GM23338 (cell line): ENCODE data around the gene DAPL1. TPM values are rescaled to one million over a fixed set of nuclear protein-coding genes. Genes with fewer than 3 reads are reported as not detected.

Experiments
- ATAC-seq: fragments of 200-7000 bp; cut with Tn5 transposase; 3 replicates; pipeline ENCODE4 v1.9.1; 2020
- DNase-seq: peaks from one replicate; pipeline ENCODE4 v3.0.0-alpha.2; 2015; ENCODE audit warnings: low spot score
- H2AFZ ChIP-seq: fragments of 200-600 bp; sonication (generic); 2 replicates; pipeline ENCODE4 v1.8.0; 2016; ENCODE audit warnings: antibody characterized with exemption, mild to moderate bottlenecking, moderate library complexity
- H3F3A ChIP-seq: fragments of 200-600 bp; sonication (generic); replicated peaks from 2 replicates; pipeline ENCODE4 v1.8.0; 2017; ENCODE audit warnings: antibody characterized with exemption, mixed run types, low read depth
- H3K27ac ChIP-seq: fragments of 200-600 bp; sonication (generic); 2 replicates; pipeline ENCODE4 v1.6.1; 2016; ENCODE audit warnings: low read depth
- H3K27me3 ChIP-seq: fragments of 200-600 bp; sonication (generic); 2 replicates; pipeline ENCODE4 v1.8.0; 2016; ENCODE audit warnings: mild to moderate bottlenecking, mixed run types, moderate library complexity; ENCODE audit not compliant: insufficient read depth
- H3K36me3 ChIP-seq: fragments of 200-600 bp; sonication (generic); 2 replicates; pipeline ENCODE4 v1.8.0; 2016; ENCODE audit warnings: mild to moderate bottlenecking; ENCODE audit not compliant: insufficient read depth
- H3K4me1 ChIP-seq: fragments of 200-600 bp; sonication (generic); 2 replicates; pipeline ENCODE4 v1.8.0; 2016; ENCODE audit warnings: mild to moderate bottlenecking, moderate library complexity; ENCODE audit not compliant: insufficient read depth
- H3K4me2 ChIP-seq: fragments of 200-600 bp; sonication (generic); 2 replicates; pipeline ENCODE4 v1.7.1; 2017; ENCODE audit warnings: mixed run types
- H3K4me3 ChIP-seq: fragments of 200-600 bp; sonication (generic); 2 replicates; pipeline ENCODE4 v1.6.1; 2016; ENCODE audit warnings: mixed run types
- H3K79me2 ChIP-seq: fragments of 200-600 bp; sonication (generic); replicated peaks from 2 replicates; pipeline ENCODE4 v1.8.0; 2017; ENCODE audit warnings: mild to moderate bottlenecking; ENCODE audit not compliant: insufficient read depth
- H3K9me2 ChIP-seq: fragments of 200-600 bp; sonication (generic); 2 replicates; pipeline ENCODE4 v1.8.0; 2017; ENCODE audit not compliant: insufficient read depth
- H4K20me1 ChIP-seq: fragments of 200-600 bp; sonication (generic); replicated peaks from 2 replicates; pipeline ENCODE4 v1.8.0; 2017; ENCODE audit warnings: mild to moderate bottlenecking; ENCODE audit not compliant: insufficient read depth
- H3K27ac Mint-ChIP-seq: 2 replicates; pipeline ENCODE4 v1.8.0; 2020; ENCODE audit warnings: inconsistent platforms, mild to moderate bottlenecking, moderate library complexity, mixed read lengths
- H3K27me3 Mint-ChIP-seq: 3 replicates; pipeline ENCODE4 v1.8.0; 2022; ENCODE audit warnings: low read depth, mild to moderate bottlenecking, moderate library complexity, mixed read lengths, inconsistent platforms; ENCODE audit not compliant: insufficient read depth, poor library complexity
- H3K36me3 Mint-ChIP-seq: 3 replicates; pipeline ENCODE4 v1.8.0; 2021; ENCODE audit warnings: low read depth, mild to moderate bottlenecking, inconsistent platforms, moderate library complexity, mixed read lengths
- H3K4me1 Mint-ChIP-seq: 3 replicates; pipeline ENCODE4 v1.8.0; 2020; ENCODE audit warnings: mild to moderate bottlenecking, inconsistent platforms, mixed read lengths
- H3K4me3 Mint-ChIP-seq: 3 replicates; pipeline ENCODE4 v1.8.0; 2021; ENCODE audit warnings: moderate library complexity, mild to moderate bottlenecking, inconsistent platforms, mixed read lengths
- H3K9me3 Mint-ChIP-seq: 3 replicates; pipeline ENCODE4 v1.8.0; 2020; ENCODE audit warnings: moderate library complexity, mild to moderate bottlenecking, inconsistent platforms, mixed read lengths
- CREB1 ChIP-seq: fragments of 250-450 bp; sonication (Bioruptor Pico); IDR thresholded peaks from 2 replicates; pipeline ENCODE4 v1.5.0; 2020; ENCODE audit warnings: low read depth, mild to moderate bottlenecking, moderate library complexity
- EZH2 ChIP-seq: fragments of 200-600 bp; sonication (generic); IDR thresholded peaks from one replicate; pipeline ENCODE4 v1.8.0; 2017; ENCODE audit warnings: antibody characterized with exemption, mild to moderate bottlenecking, low read depth; ENCODE audit not compliant: unreplicated experiment
- EZH2phosphoT487 ChIP-seq: fragments of 200-600 bp; sonication (generic); IDR thresholded peaks from one replicate; pipeline ENCODE4 v1.8.1; 2018; ENCODE audit warnings: antibody characterized with exemption; ENCODE audit not compliant: unreplicated experiment
- JUNB ChIP-seq: IDR thresholded peaks from one replicate; pipeline ENCODE4 v1.6.1; 2016; ENCODE audit warnings: antibody characterized with exemption; ENCODE audit not compliant: unreplicated experiment
- NANOG ChIP-seq: IDR thresholded peaks from 2 replicates; pipeline ENCODE4 v1.6.1; 2016; ENCODE audit warnings: antibody characterized with exemption, borderline replicate concordance
- POLR2AphosphoS5 ChIP-seq: IDR thresholded peaks from 2 replicates; pipeline ENCODE4 v1.6.1; 2016; ENCODE audit warnings: antibody characterized with exemption, low read depth
- STAT1 ChIP-seq: IDR thresholded peaks from one replicate; pipeline ENCODE4 v1.6.1; 2016; ENCODE audit warnings: antibody characterized with exemption; ENCODE audit not compliant: unreplicated experiment
- ZNF114 ChIP-seq: fragments of 250-450 bp; sonication (Bioruptor Pico); IDR thresholded peaks from 2 replicates; pipeline ENCODE4 v1.5.0; 2020; ENCODE audit warnings: mild to moderate bottlenecking, moderate library complexity
- ZNF331 ChIP-seq: fragments of 250-450 bp; sonication (Bioruptor Pico); IDR thresholded peaks from 2 replicates; pipeline ENCODE4 v1.5.0; 2020; ENCODE audit warnings: low read depth, mild to moderate bottlenecking, moderate library complexity
- polyA plus RNA-seq: library from polyadenylated mRNA; unstranded; fragments of >200 nt; fragmentation: Nextera tagmentation; extraction: Ambion mirVana; gene quantifications from 2 replicates; pipeline ENCODE4 v1.2.1, GENCODE V29; 2016
- total RNA-seq: library from RNA; depleted of rRNA; stranded (reverse); fragments of >200 nt; shearing (Covaris generic); gene quantifications from 2 replicates; pipeline ENCODE4 v1.2.3, GENCODE V29; 2014
- TF ChIP-seq, protein P1 (sequence below): IDR thresholded peaks from one replicate; pipeline ENCODE4 v1.6.1; 2018; ENCODE audit warnings: antibody characterized with exemption; ENCODE audit not compliant: unreplicated experiment
- TF ChIP-seq, protein P2 (sequence below): IDR thresholded peaks from 2 replicates; pipeline ENCODE4 v1.6.1; 2016; ENCODE audit warnings: antibody characterized with exemption
- TF ChIP-seq, protein P3 (sequence below): fragments of 250-450 bp; sonication (Bioruptor Pico); IDR thresholded peaks from 2 replicates; pipeline ENCODE4 v1.5.0; 2020; ENCODE audit warnings: mild to moderate bottlenecking, moderate library complexity
- TF ChIP-seq, protein P4 (sequence below), 2 experiments: fragments of 200-600 bp in 1 of 2; sonication (generic) in 1 of 2; conservative IDR thresholded peaks; 2 replicates each; pipeline versions ENCODE4 v1.5.1 to v1.6.1; 2016 to 2017; ENCODE audit warnings: antibody characterized with exemption in 2 of 2, low read depth in 2 of 2, mild to moderate bottlenecking in 2 of 2, moderate library complexity in 1 of 2

The DAPL1 gene
- total and polyA plus RNA-seq, 2 experiments from 2014 or later: not detected

DNA sequence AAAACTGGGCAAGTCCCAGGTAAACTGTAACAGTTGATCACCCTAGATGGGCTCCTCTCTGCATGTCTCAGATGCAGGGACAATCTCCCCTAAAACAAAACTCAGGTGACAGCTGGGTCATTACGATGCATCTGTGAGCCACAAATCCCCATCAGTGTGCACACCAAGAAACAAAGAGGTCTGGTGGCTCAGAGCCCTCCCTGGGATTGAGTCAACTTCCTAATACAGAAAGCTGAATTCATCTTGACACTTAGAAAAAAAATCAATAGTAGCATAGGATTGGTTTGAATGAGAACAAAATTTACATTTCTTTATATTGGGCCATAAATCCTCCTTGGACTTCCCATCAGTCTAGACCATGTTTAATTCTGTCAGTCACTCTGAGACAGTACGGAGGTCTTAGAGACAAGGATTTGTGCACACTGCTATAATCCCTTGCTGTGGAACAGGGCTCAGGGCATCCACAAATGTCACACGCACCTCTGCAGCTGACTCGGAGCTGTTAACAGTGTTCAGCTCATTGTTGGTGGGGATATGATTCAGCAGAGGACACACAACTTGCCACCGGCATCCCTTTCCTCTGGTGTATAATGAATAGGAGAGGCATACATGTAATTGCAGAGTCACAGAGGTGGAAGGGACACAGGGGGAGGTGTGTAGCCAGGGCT lies 44.5 kb upstream of the DAPL1 start:
- Mint-ChIP-seq H3K4me1 (peaks cover 13% of the 10 kb centered on the region), H3K27me3 (peaks cover 6% of the 10 kb centered on the region), H3K36me3 (no peaks in the 10 kb centered on the region), H3K9me3 (no peaks in the 10 kb centered on the region), H3K27ac (no peak overlapping the region), H3K4me3 (no peak overlapping the region)
- H3K27me3 ChIP-seq: no peaks in the 10 kb centered on the region
- no peak for ATAC-seq
- no peak for DNase-seq
- TF ChIP-seq STAT1 (no peak), ZNF114 (CRISPR knock-in tag) (no peak), CREB1 (no peak), EZH2 (no peak), ZNF331 (CRISPR knock-in tag) (no peak), JUNB (no peak), NANOG (no peak), POLR2AphosphoS5 (no peak), EZH2phosphoT487 (no peak)
- TF ChIP-seq, protein P1, sequence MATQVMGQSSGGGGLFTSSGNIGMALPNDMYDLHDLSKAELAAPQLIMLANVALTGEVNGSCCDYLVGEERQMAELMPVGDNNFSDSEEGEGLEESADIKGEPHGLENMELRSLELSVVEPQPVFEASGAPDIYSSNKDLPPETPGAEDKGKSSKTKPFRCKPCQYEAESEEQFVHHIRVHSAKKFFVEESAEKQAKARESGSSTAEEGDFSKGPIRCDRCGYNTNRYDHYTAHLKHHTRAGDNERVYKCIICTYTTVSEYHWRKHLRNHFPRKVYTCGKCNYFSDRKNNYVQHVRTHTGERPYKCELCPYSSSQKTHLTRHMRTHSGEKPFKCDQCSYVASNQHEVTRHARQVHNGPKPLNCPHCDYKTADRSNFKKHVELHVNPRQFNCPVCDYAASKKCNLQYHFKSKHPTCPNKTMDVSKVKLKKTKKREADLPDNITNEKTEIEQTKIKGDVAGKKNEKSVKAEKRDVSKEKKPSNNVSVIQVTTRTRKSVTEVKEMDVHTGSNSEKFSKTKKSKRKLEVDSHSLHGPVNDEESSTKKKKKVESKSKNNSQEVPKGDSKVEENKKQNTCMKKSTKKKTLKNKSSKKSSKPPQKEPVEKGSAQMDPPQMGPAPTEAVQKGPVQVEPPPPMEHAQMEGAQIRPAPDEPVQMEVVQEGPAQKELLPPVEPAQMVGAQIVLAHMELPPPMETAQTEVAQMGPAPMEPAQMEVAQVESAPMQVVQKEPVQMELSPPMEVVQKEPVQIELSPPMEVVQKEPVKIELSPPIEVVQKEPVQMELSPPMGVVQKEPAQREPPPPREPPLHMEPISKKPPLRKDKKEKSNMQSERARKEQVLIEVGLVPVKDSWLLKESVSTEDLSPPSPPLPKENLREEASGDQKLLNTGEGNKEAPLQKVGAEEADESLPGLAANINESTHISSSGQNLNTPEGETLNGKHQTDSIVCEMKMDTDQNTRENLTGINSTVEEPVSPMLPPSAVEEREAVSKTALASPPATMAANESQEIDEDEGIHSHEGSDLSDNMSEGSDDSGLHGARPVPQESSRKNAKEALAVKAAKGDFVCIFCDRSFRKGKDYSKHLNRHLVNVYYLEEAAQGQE: no peak
- TF ChIP-seq, protein P2, sequence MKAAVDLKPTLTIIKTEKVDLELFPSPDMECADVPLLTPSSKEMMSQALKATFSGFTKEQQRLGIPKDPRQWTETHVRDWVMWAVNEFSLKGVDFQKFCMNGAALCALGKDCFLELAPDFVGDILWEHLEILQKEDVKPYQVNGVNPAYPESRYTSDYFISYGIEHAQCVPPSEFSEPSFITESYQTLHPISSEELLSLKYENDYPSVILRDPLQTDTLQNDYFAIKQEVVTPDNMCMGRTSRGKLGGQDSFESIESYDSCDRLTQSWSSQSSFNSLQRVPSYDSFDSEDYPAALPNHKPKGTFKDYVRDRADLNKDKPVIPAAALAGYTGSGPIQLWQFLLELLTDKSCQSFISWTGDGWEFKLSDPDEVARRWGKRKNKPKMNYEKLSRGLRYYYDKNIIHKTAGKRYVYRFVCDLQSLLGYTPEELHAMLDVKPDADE: no peak
- TF ChIP-seq, protein P3, sequence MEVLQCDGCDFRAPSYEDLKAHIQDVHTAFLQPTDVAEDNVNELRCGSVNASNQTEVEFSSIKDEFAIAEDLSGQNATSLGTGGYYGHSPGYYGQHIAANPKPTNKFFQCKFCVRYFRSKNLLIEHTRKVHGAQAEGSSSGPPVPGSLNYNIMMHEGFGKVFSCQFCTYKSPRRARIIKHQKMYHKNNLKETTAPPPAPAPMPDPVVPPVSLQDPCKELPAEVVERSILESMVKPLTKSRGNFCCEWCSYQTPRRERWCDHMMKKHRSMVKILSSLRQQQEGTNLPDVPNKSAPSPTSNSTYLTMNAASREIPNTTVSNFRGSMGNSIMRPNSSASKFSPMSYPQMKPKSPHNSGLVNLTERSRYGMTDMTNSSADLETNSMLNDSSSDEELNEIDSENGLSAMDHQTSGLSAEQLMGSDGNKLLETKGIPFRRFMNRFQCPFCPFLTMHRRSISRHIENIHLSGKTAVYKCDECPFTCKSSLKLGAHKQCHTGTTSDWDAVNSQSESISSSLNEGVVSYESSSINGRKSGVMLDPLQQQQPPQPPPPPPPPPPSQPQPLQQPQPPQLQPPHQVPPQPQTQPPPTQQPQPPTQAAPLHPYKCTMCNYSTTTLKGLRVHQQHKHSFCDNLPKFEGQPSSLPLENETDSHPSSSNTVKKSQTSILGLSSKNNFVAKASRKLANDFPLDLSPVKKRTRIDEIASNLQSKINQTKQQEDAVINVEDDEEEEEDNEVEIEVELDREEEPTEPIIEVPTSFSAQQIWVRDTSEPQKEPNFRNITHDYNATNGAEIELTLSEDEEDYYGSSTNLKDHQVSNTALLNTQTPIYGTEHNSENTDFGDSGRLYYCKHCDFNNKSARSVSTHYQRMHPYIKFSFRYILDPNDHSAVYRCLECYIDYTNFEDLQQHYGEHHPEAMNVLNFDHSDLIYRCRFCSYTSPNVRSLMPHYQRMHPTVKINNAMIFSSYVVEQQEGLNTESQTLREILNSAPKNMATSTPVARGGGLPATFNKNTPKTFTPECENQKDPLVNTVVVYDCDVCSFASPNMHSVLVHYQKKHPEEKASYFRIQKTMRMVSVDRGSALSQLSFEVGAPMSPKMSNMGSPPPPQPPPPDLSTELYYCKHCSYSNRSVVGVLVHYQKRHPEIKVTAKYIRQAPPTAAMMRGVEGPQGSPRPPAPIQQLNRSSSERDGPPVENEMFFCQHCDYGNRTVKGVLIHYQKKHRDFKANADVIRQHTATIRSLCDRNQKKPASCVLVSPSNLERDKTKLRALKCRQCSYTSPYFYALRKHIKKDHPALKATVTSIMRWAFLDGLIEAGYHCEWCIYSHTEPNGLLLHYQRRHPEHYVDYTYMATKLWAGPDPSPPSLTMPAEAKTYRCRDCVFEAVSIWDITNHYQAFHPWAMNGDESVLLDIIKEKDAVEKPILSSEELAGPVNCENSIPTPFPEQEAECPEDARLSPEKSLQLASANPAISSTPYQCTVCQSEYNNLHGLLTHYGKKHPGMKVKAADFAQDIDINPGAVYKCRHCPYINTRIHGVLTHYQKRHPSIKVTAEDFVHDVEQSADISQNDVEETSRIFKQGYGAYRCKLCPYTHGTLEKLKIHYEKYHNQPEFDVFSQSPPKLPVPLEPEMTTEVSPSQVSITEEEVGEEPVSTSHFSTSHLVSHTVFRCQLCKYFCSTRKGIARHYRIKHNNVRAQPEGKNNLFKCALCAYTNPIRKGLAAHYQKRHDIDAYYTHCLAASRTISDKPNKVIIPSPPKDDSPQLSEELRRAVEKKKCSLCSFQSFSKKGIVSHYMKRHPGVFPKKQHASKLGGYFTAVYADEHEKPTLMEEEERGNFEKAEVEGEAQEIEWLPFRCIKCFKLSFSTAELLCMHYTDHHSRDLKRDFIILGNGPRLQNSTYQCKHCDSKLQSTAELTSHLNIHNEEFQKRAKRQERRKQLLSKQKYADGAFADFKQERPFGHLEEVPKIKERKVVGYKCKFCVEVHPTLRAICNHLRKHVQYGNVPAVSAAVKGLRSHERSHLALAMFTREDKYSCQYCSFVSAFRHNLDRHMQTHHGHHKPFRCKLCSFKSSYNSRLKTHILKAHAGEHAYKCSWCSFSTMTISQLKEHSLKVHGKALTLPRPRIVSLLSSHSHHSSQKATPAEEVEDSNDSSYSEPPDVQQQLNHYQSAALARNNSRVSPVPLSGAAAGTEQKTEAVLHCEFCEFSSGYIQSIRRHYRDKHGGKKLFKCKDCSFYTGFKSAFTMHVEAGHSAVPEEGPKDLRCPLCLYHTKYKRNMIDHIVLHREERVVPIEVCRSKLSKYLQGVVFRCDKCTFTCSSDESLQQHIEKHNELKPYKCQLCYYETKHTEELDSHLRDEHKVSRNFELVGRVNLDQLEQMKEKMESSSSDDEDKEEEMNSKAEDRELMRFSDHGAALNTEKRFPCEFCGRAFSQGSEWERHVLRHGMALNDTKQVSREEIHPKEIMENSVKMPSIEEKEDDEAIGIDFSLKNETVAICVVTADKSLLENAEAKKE (CRISPR knock-in tag): no peak
- TF ChIP-seq, protein P4, sequence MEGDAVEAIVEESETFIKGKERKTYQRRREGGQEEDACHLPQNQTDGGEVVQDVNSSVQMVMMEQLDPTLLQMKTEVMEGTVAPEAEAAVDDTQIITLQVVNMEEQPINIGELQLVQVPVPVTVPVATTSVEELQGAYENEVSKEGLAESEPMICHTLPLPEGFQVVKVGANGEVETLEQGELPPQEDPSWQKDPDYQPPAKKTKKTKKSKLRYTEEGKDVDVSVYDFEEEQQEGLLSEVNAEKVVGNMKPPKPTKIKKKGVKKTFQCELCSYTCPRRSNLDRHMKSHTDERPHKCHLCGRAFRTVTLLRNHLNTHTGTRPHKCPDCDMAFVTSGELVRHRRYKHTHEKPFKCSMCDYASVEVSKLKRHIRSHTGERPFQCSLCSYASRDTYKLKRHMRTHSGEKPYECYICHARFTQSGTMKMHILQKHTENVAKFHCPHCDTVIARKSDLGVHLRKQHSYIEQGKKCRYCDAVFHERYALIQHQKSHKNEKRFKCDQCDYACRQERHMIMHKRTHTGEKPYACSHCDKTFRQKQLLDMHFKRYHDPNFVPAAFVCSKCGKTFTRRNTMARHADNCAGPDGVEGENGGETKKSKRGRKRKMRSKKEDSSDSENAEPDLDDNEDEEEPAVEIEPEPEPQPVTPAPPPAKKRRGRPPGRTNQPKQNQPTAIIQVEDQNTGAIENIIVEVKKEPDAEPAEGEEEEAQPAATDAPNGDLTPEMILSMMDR (conservative IDR thresholded peaks at IDR 0.05; ENCODE audit: low read depth in 2 of 2): no peak
- H2AFZ ChIP-seq: no peak overlapping the region
- no peaks in the 10 kb centered on the region for H3K9me2 ChIP-seq
- no peaks in the 10 kb centered on the region for H3K36me3 ChIP-seq
- no peaks in the 10 kb centered on the region for H3K79me2 ChIP-seq
- no peaks in the 10 kb centered on the region; the same call in 1 of the 2 replicates for H3K4me1 ChIP-seq
- H3K4me3 ChIP-seq: no peak overlapping the region
- H4K20me1 ChIP-seq: no peaks in the 10 kb centered on the region
- H3F3A ChIP-seq: no peaks in the 10 kb centered on the region
- H3K4me2 ChIP-seq: no peak overlapping the region
- H3K27ac ChIP-seq: no peak overlapping the region
